Common myeloid progenitor, CD34-positive (primary cell): ENCODE data around the gene CYP21A2.
"Not testable (repeated sequence)": the region's sequence is repeated elsewhere in the genome, so short reads cannot be mapped to it uniquely, and the experiment has no call there.

ENCODE experiments used
- CTCF ChIA-PET: fragments of 350-600 bp; sonication (Branson Sonifier 250); formaldehyde crosslinking; loops from one replicate; lab custom pipeline; 2021; ENCODE audit warnings: antibody characterized with exemption; lab: Charles Lee
- POLR2A ChIA-PET: fragments of 350-600 bp; sonication (Branson Sonifier 250); formaldehyde crosslinking; loops from one replicate; lab custom pipeline; 2021; ENCODE audit warnings: antibody characterized with exemption; lab: Charles Lee
- DNase-seq, 3 donors: peaks; one replicate each; pipeline versions ENCODE4 v3.0.0 to v3.0.0-alpha.2; 2013
- H3K27ac ChIP-seq, 2 experiments: 1 replicate in 1 of 2; 2 replicates in 1 of 2; pipeline ENCODE4 v1.7.0; 2013; ENCODE audit warnings: inconsistent platforms in 2 of 2, low read length in 2 of 2, mild to moderate bottlenecking in 2 of 2, low read depth in 1 of 2, moderate library complexity in 1 of 2; ENCODE audit not compliant: severe bottlenecking in 2 of 2, insufficient read depth in 1 of 2, poor library complexity in 1 of 2
- H3K27me3 ChIP-seq, 5 experiments: replicated peaks in 2 of 5; 1 replicate in 3 of 5; 2 replicates in 2 of 5; pipeline versions ENCODE4 v1.6.1 to v1.7.0; 2013; ENCODE audit warnings: low read length in 4 of 5, mild to moderate bottlenecking in 2 of 5, moderate library complexity in 2 of 5, inconsistent platforms in 1 of 5; ENCODE audit not compliant: insufficient read depth in 5 of 5, control insufficient read depth in 4 of 5
- H3K36me3 ChIP-seq, 4 experiments: 1 replicate in 2 of 4; 2 replicates in 2 of 4; pipeline versions ENCODE4 v1.6.1 to v1.7.0; 2013; ENCODE audit warnings: low read length in 3 of 4, control low read depth in 1 of 4, mild to moderate bottlenecking in 1 of 4; ENCODE audit not compliant: control insufficient read depth in 4 of 4, insufficient read depth in 4 of 4
- H3K4me1 ChIP-seq, 4 experiments: 1 replicate in 3 of 4; 2 replicates in 1 of 4; pipeline versions ENCODE4 v1.6.1 to v1.7.1; 2013; ENCODE audit warnings: low read length in 3 of 4, mild to moderate bottlenecking in 3 of 4, control low read depth in 1 of 4, inconsistent platforms in 1 of 4, moderate library complexity in 1 of 4; ENCODE audit not compliant: control insufficient read depth in 4 of 4, insufficient read depth in 4 of 4; ENCODE audit errors: control extremely low read depth in 1 of 4
- H3K4me3 ChIP-seq, 7 experiments: 1 replicate in 4 of 7; 2 replicates in 3 of 7; pipeline versions ENCODE4 v1.5.1 to v1.7.0; 2013; ENCODE audit warnings: mild to moderate bottlenecking in 7 of 7, low read length in 6 of 7, moderate library complexity in 6 of 7, inconsistent platforms in 2 of 7, low read depth in 2 of 7, control low read depth in 1 of 7; ENCODE audit not compliant: insufficient read depth in 4 of 7, control insufficient read depth in 1 of 7; ENCODE audit errors: extremely low read depth in 1 of 7
- H3K9me3 ChIP-seq, 5 experiments: 1 replicate in 4 of 5; 2 replicates in 1 of 5; pipeline versions ENCODE4 v1.6.1 to v1.7.1; 2013; ENCODE audit warnings: low read length in 4 of 5, mild to moderate bottlenecking in 2 of 5, inconsistent platforms in 1 of 5, low read depth in 1 of 5, moderate library complexity in 1 of 5; ENCODE audit not compliant: control insufficient read depth in 4 of 5, insufficient read depth in 2 of 5; ENCODE audit errors: control extremely low read depth in 1 of 5
- WGBS: methylation state at CpG from one replicate; pipeline ENCODE4 v1.1.5; 2013; ENCODE audit not compliant: insufficient coverage; 5-methylcytosine and 5-hydroxymethylcytosine counted together

The CYP21A2 gene

GRCh38 chr6:32042276-32042675 is 4.1 kb downstream of the CYP21A2 start:
- H3K4me3 ChIP-seq, CTCF ChIA-PET, H3K9me3 ChIP-seq, H3K27ac ChIP-seq, H3K36me3 ChIP-seq, H3K4me1 ChIP-seq, H3K27me3 ChIP-seq, POLR2A ChIA-PET, DNase-seq: not testable (repeated sequence)
- WGBS, result 100% methylated on average over 1 of the region's 15 CpGs

- H3K4me3 ChIP-seq, CTCF ChIA-PET, H3K4me1 ChIP-seq, POLR2A ChIA-PET, H3K36me3 ChIP-seq, H3K9me3 ChIP-seq, DNase-seq, H3K27me3 ChIP-seq: not testable (repeated sequence)
- WGBS, result 97% methylated on average over 9 of the region's 31 CpGs
- H3K27ac ChIP-seq, result peak overlapping the region in 1 of 2 experiments; percentile 5
These were observed 5.6 kb downstream of the CYP21A2 start for GRCh38 chr6:32043589-32044380.

GRCh38 chr6:32044916-32045315 is 6.7 kb downstream of the CYP21A2 start:
- 100% methylated on average over 1 of the region's 18 CpGs for WGBS
- DNase-seq, H3K36me3 ChIP-seq, H3K4me1 ChIP-seq, POLR2A ChIA-PET, H3K27ac ChIP-seq, H3K9me3 ChIP-seq, CTCF ChIA-PET, H3K27me3 ChIP-seq, H3K4me3 ChIP-seq: not testable (repeated sequence)

- 94% methylated on average over 11 of the region's 22 CpGs for WGBS
- H3K27me3 ChIP-seq, result no peaks in the 10 kb centered on the region
- H3K9me3 ChIP-seq, result no peaks in the 10 kb centered on the region
- peaks cover 0 to 6% (median under 1%) of the 10 kb centered on the region in 4 experiments for H3K4me1 ChIP-seq
- no peaks in the 10 kb centered on the region for H3K36me3 ChIP-seq
- no peak overlapping the region for H3K4me3 ChIP-seq
- peak overlapping the region in 1 of 2 experiments; percentile 70 for H3K27ac ChIP-seq
- no peak for DNase-seq
- ChIA-PET CTCF (no interaction called here), POLR2A (no interaction called here)
These were observed 7.7 kb downstream of the CYP21A2 start for GRCh38 chr6:32045811-32046449.

GRCh38 chr6:32046450-32047083 is 8.4 kb downstream of the CYP21A2 start:
- no peaks in the 10 kb centered on the region for H3K27me3 ChIP-seq
- H3K9me3 ChIP-seq, result no peaks in the 10 kb centered on the region
- DNase-seq, result peak; percentile 3 to 14 (median 13)
- POLR2A ChIA-PET, result no interaction called here
- WGBS, result 66% methylated on average over 8 of the region's 14 CpGs
- peaks cover 0 to 6% (median under 1%) of the 10 kb centered on the region in 4 experiments for H3K4me1 ChIP-seq
- H3K27ac ChIP-seq, result peak overlapping the region in 1 of 2 experiments; percentile 70
- no peak overlapping the region for H3K4me3 ChIP-seq
- CTCF ChIA-PET, result interaction anchor here (0.8 to 1.7 kb wide), 2 partner anchors 67 to 77 kb away, joined by 3 to 4 read pairs; no protein-coding TSS in a partner anchor
- H3K36me3 ChIP-seq, result no peaks in the 10 kb centered on the region

GRCh38 chr6:32047084-32047478 is 8.9 kb downstream of the CYP21A2 start:
- no peak for DNase-seq
- ChIA-PET POLR2A (no interaction called here), CTCF (interaction anchor here (0.8 to 1.7 kb wide), 3 partner anchors 68 to 396 kb away, joined by 3 to 4 read pairs (median 3); no protein-coding TSS in a partner anchor)
- no peaks in the 10 kb centered on the region for H3K36me3 ChIP-seq
- peaks cover 0 to 6% (median under 1%) of the 10 kb centered on the region in 4 experiments for H3K4me1 ChIP-seq
- H3K27ac ChIP-seq, result no peak overlapping the region
- no peak overlapping the region for H3K4me3 ChIP-seq
- 95% methylated on average over 11 of the region's 11 CpGs for WGBS
- H3K9me3 ChIP-seq, result no peaks in the 10 kb centered on the region
- no peaks in the 10 kb centered on the region for H3K27me3 ChIP-seq

- H3K27me3 ChIP-seq, result no peaks in the 10 kb centered on the region
- no peak overlapping the region for H3K27ac ChIP-seq
- no peaks in the 10 kb centered on the region for H3K9me3 ChIP-seq
- no peak for DNase-seq
- ChIA-PET CTCF (interaction anchor here (0.8 to 1.8 kb wide), 5 partner anchors 11 to 396 kb away, joined by 3 to 6 read pairs (median 3); no protein-coding TSS in a partner anchor), POLR2A (no interaction called here)
- H3K36me3 ChIP-seq, result no peaks in the 10 kb centered on the region
- no peak overlapping the region for H3K4me3 ChIP-seq
- WGBS, result 92% methylated on average over 6 of the region's 6 CpGs
- peaks cover 0 to 6% (median under 1%) of the 10 kb centered on the region in 4 experiments for H3K4me1 ChIP-seq
These were observed 9.3 kb downstream of the CYP21A2 start for GRCh38 chr6:32047539-32047854.
